HS-27A (cell line): Measurements from ENCODE around the gene FBXW11.

Source experiments
- DNase-seq: peaks from one replicate; pipeline ENCODE4 v3.0.0-alpha.2; 2012; ENCODE audit warnings: low read depth, missing footprints

Gene FBXW11

DNA sequence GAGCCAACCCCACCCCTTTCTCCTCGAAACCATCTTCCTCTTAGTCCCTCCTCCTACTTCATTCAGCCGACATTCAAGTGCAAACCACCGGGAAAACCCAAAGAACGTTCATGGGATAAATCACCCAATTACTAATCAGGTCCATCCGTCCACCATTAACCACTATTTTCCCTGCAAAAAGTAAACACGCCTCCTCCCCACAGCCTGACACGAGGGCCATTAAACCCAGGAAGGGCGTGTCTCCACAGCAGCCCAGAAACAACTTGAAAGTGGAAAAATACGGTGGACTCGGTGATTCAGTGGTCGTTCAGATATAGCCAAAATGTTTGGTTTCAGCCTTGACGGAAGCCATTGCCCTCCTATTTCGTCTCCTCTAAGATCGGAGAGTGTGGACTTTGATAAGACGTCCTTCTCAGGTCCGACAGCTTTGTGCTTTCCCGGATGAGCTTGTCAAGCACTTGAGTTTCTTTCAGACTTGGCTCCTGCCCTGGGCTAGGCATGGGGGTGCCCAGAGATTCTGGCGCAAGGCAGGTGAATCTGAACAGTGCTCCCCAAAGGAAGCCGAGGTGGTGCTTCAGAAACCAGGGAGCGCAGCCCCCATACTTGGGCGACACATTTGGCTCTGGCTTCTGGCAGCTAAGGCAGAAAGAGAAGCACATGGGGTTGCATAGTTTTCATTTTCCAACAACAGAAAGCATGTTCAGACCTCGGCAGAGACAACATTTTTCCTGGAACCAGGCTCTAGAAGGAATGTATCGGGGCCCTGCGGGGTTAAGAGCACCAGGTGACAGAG, 164.3 kb downstream of the FBXW11 start:
- no peak for DNase-seq

DNA sequence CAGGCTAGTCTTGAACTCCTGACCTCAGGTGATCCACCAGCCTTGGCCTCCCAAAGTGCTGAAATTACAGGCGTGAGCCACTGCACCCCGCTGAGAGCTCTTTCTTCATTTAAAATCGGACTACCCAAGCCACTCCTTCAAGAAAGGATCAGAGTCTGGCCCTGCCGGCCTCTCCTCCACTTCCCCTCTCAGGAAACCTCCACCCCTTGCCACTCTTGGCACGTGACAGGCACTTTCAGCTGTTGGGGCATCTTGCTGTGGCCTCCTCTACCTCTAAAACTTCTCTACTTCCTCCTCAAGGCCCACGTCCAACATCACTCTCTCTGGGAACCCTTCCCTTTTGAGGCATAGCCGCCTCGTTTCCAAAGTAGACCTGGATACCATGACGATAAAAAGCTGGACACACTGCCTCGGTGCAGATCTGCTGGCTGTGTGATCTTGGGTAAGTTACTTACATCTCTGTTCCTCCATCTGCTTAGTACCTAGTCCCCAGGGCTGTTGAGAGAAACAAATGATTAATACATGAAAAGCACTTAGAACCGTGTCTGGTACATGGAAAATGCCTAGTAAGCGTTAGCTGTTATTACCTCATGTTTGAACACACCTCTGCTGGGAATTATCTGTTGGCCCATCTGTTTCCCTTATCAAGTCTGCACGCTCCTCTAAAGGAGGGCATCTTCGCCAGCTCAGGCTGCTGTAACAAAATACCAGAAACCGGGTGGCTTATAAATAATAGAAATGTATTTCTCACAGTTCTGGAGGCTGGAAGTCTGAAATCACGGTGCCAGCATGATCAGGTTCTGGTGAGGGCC, 165.5 kb downstream of the FBXW11 start:
- DNase-seq: no peak

DNA sequence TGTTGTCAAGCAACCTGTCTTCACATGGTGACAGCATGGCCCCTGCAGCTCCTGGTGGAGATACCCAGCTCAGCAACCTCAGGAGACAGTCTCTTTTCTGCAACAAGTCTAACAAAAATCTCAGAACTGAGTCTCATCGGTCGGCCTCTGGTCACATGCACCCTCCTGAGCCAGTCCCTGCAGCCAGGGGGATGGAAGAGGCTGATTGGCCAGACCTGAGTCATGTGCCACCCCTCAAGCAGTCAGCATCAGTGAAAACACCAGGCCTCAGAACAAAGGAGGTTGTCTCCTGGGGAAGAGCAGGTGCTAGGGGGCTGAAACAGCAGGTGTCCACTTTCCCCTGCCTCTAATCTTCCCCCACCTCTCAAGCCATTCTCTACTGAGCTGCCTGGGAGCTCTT, 166.4 kb downstream of the FBXW11 start:
- no peak for DNase-seq

DNA sequence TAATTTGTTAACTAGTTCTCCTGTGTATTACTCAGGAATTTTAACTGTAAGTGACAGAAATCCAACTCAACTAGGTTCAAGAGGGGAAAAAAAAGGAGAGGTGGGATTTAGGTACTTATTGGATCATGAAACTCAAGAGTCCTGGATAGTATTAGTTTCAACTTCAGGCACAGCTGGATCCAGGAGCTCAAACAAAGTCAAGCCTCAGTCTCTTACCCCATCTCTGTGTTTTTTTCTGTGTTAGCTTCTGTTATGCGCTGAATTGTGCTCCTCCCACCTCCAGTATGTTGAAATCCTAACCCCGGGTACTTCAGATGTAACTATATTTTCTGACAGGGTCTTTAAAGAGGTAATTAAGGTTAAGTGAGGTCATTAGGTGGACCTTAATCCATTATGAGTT, 167.3 kb downstream of the FBXW11 start:
- DNase-seq: no peak

DNA sequence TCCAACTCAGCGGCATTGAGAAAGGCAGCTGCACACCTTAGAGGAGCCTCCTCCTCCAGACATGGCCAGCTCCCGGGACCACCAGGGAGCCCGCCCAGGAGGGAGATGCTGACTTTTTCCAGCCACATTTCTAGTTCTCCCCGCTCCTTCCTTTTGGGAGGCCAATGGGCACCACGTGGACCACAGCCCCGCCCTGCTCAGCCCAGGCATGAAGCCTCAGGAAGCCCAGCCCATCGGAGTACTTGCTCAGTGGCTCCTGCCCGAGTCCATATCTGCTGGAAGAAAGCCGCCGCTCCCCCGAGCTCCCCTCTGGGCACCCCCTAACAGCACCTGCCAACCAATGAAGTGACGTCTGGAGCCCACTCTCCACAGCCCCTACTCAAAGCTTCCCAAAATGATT, 168.4 kb downstream of the FBXW11 start:
- DNase-seq: no peak

DNA sequence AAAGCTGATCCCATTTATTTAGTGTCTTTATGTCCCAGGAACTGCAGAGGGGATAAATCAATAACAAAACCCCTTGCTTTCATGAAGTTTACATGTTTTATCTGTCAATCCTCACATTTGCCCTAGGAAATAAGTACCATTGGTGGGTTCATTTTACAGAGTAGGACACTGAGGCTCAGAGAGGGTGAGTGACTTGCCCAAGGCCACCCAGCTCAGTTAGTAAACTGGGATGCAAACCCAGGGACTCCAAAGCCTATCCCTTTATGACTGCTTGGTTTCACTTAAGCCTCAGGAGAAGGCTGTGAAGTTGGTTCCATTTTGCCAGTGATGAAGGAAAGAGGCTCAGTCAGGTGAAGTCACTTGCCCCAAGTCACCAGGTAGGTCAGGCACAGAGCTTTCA, 168.9 kb downstream of the FBXW11 start:
- no peak for DNase-seq

DNA sequence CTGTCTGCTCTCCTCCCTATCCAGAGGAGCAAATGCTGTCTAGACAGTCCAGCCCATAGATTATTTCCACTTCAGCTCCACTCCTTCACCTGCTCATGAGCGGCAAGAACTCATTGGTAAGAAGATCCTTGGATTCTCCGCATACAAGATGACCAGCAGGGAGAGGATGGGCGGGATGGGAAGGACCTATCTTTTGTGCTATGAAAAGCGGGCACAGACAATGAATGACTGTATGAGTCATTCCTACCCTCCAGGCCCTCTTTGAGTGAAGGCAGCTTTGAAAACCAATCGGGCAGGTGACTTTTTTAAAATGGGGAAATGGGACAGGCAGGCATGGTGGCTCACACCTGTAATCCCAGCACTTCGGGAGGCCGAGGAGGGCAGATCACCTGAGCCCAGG, 171.4 kb downstream of the FBXW11 start:
- no peak for DNase-seq

DNA sequence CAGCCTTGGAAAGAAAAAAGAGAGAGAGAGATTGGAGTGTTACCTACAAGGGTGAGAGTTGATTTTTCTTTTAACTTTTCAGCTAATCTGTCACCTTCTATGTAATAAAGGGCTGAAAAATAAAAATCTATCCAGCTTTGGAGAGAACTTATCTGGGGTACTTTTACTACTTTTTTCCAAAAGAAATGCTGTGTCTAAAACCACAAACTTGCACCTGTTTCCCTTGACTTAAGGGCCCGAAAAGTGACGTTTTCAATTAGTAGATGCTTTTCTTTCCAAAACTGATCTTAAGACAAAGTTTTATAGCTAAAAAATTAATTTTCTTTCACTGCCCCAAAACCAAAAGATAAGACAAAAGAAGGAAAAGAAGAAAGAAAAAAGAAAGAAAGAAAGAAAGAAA, 172.0 kb downstream of the FBXW11 start:
- no peak for DNase-seq

DNA sequence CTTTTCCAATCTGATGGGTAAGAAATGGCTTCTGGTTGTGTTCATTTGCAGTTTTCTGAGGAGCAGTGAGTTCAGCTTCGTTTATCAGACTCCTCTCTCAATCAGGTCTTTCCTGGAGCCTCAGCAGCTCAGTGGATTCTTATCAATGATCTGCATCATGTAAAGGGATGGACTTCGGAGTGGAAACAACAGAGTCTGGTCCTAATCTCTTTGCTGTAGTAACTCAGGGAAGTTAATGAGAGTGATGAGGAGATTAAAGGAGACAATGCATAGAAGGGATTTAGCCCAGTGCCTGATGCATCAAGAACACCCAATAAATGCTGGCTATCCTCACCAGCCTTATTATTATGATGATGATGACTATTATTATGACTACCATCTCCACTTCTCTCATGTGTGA, 173.7 kb downstream of the FBXW11 start:
- no peak for DNase-seq

DNA sequence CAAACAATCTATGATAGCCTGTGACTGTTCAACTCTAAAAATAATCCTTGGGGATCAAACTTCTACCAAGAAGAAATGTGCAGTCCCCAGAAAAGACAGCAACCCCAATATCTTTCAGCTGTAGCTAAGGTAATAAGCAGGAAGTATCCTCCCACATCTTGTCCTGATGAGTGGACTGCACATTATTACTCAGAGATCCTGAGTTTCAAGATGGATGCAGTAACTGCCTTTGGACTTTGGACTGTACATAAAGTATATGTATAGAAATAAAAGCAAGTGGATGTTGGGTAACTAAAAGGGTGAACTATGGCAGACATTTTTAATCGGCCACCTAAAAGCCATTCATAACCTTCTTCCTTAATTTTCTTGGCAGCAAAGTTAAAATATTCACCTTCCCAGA, 175.8 kb downstream of the FBXW11 start:
- DNase-seq: no peak

DNA sequence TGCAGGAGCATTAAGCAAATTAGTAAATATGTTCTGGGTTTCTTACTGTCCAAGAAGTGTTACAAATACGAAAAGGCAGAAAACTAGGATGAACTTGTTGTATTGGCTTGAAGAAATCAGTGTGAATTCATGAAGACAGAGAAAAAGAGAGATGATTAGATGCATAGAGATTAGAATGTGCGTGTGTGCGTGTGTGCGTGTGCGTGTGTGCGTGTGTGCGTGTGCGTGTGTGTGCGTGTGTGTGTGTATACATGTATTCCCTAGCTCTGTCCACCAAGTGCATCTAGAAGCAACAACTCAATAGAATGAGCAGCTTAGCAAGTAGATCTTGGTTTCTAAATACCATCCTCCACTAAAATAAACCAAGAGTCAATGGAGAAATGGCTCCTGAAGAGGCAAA, 179.3 kb downstream of the FBXW11 start:
- no peak for DNase-seq

DNA sequence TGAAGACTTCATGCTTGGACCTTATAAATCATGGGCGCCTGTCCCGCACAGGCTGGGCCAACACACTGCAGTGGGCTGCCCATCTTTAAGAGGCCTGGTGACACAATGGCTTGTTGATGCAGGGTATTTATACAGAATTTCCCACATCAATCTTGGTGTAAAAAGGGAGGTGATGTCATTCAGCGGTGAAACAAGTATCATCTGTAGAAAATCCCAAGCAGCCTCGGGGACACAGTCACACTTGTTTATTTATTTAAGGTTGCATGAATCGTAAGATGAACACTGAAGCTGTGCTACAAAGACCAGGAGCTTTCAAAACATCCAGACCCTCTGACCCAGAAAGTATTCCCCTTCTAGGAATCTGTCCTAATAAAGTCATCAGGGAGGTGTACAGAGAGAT, 180.3 kb downstream of the FBXW11 start:
- no peak for DNase-seq

DNA sequence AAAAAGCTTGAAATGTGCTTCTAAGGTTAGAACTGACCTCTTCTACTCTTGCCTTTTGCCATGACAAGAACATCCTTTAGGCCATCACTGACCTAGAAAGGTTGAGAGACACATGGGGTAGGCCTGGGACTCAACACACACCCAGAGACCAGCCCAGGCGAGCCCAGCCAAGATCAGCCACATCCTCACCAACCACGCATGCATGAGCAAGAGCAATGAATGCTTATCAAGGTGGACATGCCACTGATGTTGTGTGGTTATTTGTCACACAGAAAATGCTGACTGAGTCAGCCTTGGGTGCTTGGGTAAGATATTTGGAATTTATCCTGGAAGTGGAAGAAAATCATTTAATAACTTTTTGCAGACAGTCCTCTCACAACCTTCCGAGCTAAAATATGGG, 181.4 kb downstream of the FBXW11 start:
- DNase-seq: no peak

DNA sequence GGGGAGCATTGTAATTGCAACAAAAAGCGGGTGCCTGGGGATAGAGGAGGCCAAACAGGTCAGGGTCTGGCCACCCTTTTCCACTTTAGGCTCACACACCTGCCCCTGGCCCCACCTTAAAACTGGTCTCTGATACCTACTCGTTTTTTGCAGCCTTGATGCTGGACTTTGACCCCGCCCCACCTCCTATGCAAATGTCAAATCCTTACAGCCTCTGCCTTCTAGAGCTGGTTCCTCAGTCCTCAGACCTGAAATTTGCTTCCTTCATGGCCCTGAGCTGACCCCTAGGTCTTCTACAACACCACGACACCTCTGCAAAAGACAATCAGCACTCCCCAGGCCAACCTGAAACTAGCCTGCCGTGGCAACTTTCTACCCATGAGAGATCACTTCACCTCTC, 183.2 kb downstream of the FBXW11 start:
- DNase-seq: no peak

DNA sequence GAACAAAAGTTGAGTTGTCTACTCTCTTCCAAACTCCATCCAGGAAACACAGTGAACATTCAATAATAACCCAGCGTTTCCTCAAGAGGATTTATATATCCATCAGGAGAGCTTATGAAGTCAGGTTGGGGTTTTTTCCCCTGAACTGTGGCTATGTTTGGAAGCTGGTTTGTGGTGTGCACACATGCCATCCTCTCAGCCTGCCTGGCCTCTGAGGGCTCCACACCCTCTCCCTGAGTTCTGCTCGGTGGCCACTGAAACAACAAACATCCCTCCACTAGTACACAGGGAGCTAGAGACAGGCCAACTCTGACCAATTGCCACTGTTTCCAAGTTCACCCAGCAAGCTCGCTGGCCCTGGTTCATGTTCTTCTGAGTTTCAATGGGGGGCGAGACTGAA, 185.2 kb downstream of the FBXW11 start:
- DNase-seq: no peak

DNA sequence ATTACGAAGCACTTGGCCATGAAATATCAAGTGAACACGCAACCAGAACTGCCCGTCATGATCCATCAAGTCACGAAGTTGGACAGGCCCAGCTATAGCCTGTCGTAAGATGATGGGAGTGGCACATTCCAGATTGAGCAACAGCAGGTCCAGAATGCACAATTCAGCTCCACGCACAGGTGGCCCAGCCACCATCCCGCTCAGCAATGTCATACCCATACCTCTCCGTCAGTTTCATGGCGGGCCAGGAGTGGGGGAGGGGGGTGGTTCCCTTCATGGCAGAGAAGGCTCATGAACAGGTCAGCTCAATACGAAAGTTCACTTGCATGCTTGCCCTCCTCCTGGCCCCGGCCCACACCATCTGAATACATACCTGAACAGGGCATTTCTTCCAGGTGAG, 185.9 kb downstream of the FBXW11 start:
- DNase-seq: no peak

DNA sequence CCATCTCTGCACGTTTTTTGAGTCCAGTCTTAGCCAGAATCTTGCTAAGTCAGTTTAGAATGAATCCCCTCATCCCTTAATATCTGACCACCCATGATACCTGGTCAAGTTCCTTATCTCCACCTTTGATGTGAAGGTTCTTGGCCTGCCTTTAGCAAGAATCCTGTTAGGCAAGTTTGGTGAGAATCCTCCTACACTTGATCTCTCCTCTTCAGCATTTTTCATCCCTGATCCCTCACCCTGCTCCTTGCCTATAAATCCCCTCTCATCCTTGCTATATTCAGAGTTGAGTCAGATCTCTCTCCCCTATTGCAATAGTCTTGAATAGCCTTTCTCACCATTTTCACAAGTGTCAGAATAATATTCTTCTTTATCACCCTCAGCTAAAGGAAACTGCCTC, 189.8 kb downstream of the FBXW11 start:
- no peak for DNase-seq

DNA sequence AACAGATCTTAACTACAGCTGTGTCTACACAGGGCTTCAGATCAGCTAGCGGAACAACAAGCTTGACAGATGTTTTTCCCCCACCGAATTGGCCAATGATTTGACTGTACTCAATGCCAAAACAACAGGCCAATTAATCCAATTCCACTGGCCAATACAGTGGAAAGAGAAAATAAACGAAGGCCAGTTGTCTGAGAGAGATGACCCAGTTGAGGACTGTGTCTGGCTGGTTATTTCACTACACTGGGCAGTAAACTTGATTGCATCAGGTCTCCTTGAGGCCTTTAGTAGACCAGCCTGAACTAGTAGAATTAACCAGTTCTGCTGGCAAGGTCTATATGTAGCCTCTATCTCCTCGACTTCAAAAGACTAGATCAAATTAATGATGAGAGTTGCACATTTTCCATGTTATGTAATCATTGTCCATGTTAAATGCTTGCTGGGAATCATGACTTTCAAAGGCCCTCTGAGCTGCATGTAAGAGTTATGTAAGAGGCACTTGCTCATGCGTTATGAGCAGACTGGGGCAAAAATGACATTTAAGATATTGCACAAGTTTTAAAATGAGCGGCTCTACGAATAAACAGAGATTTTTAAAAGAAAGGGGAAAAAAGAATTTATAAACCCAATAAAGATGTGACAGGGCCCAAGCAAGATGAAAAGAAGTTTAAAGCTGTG, 192.5 kb downstream of the FBXW11 start:
- no peak for DNase-seq

DNA sequence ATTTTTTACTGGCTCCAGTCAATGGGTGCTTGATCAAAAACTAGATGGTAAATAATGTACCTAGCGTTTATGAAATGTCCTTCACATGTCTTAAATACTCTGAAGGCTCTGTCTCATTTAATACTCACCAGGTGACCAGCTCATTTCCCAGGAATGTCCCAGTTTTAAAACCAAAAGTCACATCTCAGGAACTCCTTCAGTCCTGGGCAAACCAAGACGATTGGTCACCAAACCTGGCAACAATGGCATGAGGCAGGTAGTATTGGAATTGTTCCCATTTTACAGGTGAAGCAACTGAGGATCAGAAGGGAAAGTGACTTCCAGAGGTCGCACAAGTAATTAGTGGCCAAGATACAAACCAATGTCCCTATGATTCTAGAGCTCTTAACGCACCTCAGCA, 193.2 kb downstream of the FBXW11 start:
- DNase-seq: no peak
